HepG2 (cell line): ENCODE results near the gene CTDSP2. TPM values are rescaled to one million over a fixed set of nuclear protein-coding genes. Genes with fewer than 3 reads are reported as not detected.

Source experiments
- HES4 ChIP-seq: sonication (generic); formaldehyde crosslinking; IDR thresholded peaks from 2 replicates; pipeline ENCODE4 v1.9.0; 2021; ENCODE audit warnings: mild to moderate bottlenecking, missing genetic modification reagents, borderline replicate concordance
- IRF2 ChIP-seq: IDR thresholded peaks from 2 replicates; pipeline ENCODE4 v1.6.1; 2018; ENCODE audit warnings: missing genetic modification reagents, missing compliant biosample characterization
- MTA3 ChIP-seq: sonication (generic); formaldehyde crosslinking; IDR thresholded peaks from 2 replicates; pipeline ENCODE4 v1.4.0; 2020; ENCODE audit warnings: missing genetic modification reagents
- NFATC3 ChIP-seq: sonication (generic); formaldehyde crosslinking; IDR thresholded peaks from 2 replicates; pipeline ENCODE4 v1.5.1; 2020; ENCODE audit warnings: mild to moderate bottlenecking, missing genetic modification reagents
- PPARG ChIP-seq: conservative IDR thresholded peaks from 2 replicates; pipeline ENCODE4 v1.6.1; 2016; ENCODE audit warnings: missing biosample characterization, missing genetic modification reagents
- RBM39 ChIP-seq: fragments of 200-400 bp; formaldehyde crosslinking; IDR thresholded peaks from one replicate; pipeline ENCODE4 v1.6.1; 2018; ENCODE audit warnings: antibody characterized with exemption, mild to moderate bottlenecking, low read depth, low read length; ENCODE audit not compliant: poor library complexity, severe bottlenecking
- SRSF1 ChIP-seq: fragments of 200-400 bp; formaldehyde crosslinking; optimal IDR thresholded peaks from 2 replicates; pipeline ENCODE3; 2017; ENCODE audit warnings: mild to moderate bottlenecking, low read depth, low read length, moderate library complexity
- ZNF446 ChIP-seq: sonication (generic); formaldehyde crosslinking; IDR thresholded peaks from 2 replicates; pipeline ENCODE4 v1.5.0; 2020; ENCODE audit warnings: mild to moderate bottlenecking, missing genetic modification reagents
- ZNF616 ChIP-seq: sonication (generic); formaldehyde crosslinking; IDR thresholded peaks from 2 replicates; pipeline ENCODE4 v1.5.0; 2020; ENCODE audit warnings: low read depth, mild to moderate bottlenecking, missing genetic modification reagents
- polyA plus RNA-seq, 8 experiments: library from polyadenylated mRNA; depleted of rRNA in 3 of 8; stranded (reverse) in 7 of 8; unstranded in 1 of 8; fragments of >200 nt; fragmentation: Illumina TruSeq in 4 of 8; extraction: Trizol in 4 of 8; gene quantifications; 2 replicates each; pipeline versions ENCODE4 v1.2.1 to v1.2.3, GENCODE V29; 2011 to 2016; ENCODE audit warnings: low read depth in 4 of 8, missing spikeins in 1 of 8, mixed read lengths in 1 of 8; ENCODE audit not compliant: insufficient read depth in 1 of 8
- total RNA-seq, 5 experiments: library from RNA; depleted of rRNA; stranded (reverse); fragments of >200 nt; fragmentation: Illumina TruSeq; extraction: Trizol; gene quantifications; 2 replicates each; pipeline ENCODE4 v1.2.3, GENCODE V29; 2016; ENCODE audit warnings: low read depth in 1 of 5
- TF ChIP-seq, protein P1 (sequence below): sonication (generic); formaldehyde crosslinking; IDR thresholded peaks from 2 replicates; pipeline ENCODE4 v1.5.0; 2020; ENCODE audit warnings: mild to moderate bottlenecking, missing genetic modification reagents, borderline replicate concordance
- TF ChIP-seq, protein P2 (sequence below): sonication (generic); formaldehyde crosslinking; IDR thresholded peaks from 2 replicates; pipeline ENCODE4 v1.5.1; 2020; ENCODE audit warnings: missing genetic modification reagents, mild to moderate bottlenecking, borderline replicate concordance
- TF ChIP-seq, protein P3 (sequence below): sonication (generic); formaldehyde crosslinking; IDR thresholded peaks from one replicate; pipeline ENCODE4 v1.5.1; 2020; ENCODE audit warnings: mild to moderate bottlenecking, missing genetic modification reagents; ENCODE audit errors: not compliant biosample characterization

Gene CTDSP2
- total and polyA plus RNA-seq, 2 of the 13 experiments (the other 11 are each of a cell fraction or from before 2014, with no cell fraction given): 38.1 to 82.5 TPM

DNA sequence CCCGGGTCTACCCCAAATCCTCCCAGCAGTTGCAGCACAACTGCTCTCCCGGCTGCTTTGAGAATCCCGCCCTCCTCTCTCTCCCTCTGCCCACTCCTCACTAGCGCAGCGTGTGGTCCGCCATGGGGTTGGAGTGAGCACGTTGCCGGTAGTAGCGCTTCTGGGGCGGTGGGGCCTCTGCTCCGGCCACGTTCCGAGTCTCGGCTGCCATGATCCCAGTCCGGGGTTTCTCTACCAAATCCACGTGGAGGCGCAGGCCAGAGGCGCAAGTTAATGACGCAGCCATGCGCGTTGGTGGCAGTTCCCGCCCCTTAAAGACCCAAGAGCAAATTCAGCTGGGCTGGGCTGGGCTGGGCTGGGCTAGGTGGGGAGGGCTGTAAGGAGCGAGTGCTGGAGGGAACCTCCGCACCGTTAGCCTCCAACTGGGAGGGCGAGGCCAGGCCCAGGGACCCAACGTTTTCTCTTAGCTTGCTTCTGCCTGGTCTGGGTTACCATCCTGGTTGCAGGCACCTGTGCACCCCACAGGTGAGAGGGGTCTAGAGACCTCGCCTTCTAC, 74.6 kb downstream of the CTDSP2 start, which contains the start of gene METTL1 (continued):
- TF ChIP-seq, protein P1, sequence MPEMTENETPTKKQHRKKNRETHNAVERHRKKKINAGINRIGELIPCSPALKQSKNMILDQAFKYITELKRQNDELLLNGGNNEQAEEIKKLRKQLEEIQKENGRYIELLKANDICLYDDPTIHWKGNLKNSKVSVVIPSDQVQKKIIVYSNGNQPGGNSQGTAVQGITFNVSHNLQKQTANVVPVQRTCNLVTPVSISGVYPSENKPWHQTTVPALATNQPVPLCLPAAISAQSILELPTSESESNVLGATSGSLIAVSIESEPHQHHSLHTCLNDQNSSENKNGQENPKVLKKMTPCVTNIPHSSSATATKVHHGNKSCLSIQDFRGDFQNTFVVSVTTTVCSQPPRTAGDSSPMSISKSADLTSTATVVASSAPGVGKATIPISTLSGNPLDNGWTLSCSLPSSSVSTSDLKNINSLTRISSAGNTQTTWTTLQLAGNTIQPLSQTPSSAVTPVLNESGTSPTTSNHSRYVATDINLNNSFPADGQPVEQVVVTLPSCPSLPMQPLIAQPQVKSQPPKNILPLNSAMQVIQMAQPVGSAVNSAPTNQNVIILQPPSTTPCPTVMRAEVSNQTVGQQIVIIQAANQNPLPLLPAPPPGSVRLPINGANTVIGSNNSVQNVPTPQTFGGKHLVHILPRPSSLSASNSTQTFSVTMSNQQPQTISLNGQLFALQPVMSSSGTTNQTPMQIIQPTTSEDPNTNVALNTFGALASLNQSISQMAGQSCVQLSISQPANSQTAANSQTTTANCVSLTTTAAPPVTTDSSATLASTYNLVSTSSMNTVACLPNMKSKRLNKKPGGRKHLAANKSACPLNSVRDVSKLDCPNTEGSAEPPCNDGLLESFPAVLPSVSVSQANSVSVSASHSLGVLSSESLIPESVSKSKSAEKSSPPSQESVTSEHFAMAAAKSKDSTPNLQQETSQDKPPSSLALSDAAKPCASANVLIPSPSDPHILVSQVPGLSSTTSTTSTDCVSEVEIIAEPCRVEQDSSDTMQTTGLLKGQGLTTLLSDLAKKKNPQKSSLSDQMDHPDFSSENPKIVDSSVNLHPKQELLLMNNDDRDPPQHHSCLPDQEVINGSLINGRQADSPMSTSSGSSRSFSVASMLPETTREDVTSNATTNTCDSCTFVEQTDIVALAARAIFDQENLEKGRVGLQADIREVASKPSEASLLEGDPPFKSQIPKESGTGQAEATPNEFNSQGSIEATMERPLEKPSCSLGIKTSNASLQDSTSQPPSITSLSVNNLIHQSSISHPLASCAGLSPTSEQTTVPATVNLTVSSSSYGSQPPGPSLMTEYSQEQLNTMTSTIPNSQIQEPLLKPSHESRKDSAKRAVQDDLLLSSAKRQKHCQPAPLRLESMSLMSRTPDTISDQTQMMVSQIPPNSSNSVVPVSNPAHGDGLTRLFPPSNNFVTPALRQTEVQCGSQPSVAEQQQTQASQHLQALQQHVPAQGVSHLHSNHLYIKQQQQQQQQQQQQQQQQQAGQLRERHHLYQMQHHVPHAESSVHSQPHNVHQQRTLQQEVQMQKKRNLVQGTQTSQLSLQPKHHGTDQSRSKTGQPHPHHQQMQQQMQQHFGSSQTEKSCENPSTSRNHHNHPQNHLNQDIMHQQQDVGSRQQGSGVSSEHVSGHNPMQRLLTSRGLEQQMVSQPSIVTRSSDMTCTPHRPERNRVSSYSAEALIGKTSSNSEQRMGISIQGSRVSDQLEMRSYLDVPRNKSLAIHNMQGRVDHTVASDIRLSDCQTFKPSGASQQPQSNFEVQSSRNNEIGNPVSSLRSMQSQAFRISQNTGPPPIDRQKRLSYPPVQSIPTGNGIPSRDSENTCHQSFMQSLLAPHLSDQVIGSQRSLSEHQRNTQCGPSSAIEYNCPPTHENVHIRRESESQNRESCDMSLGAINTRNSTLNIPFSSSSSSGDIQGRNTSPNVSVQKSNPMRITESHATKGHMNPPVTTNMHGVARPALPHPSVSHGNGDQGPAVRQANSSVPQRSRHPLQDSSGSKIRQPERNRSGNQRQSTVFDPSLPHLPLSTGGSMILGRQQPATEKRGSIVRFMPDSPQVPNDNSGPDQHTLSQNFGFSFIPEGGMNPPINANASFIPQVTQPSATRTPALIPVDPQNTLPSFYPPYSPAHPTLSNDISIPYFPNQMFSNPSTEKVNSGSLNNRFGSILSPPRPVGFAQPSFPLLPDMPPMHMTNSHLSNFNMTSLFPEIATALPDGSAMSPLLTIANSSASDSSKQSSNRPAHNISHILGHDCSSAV (CRISPR knock-in tag): 0 out of 2 replicates have a peak, but pooled peaks have one; percentile 59
- TF ChIP-seq ZNF616 (CRISPR knock-in tag) (peak; percentile 86; the same call in 1 of the 2 replicates), HES4 (CRISPR knock-in tag) (peak; percentile 56; the same call in 1 of the 2 replicates), IRF2 (CRISPR knock-in tag) (peak; percentile 82; the same call in 1 of the 2 replicates), PPARG (0 out of 2 replicates have a peak, but pooled peaks have one; percentile 13), MTA3 (CRISPR knock-in tag) (no peak), SRSF1 (peak; percentile 85), NFATC3 (CRISPR knock-in tag) (no peak; the same call in 1 of the 2 replicates), ZNF446 (CRISPR knock-in tag) (peak; percentile 46), RBM39 (peak; percentile 62)
- TF ChIP-seq, protein P2, sequence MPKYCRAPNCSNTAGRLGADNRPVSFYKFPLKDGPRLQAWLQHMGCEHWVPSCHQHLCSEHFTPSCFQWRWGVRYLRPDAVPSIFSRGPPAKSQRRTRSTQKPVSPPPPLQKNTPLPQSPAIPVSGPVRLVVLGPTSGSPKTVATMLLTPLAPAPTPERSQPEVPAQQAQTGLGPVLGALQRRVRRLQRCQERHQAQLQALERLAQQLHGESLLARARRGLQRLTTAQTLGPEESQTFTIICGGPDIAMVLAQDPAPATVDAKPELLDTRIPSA (CRISPR knock-in tag): no peak
- TF ChIP-seq, protein P3, sequence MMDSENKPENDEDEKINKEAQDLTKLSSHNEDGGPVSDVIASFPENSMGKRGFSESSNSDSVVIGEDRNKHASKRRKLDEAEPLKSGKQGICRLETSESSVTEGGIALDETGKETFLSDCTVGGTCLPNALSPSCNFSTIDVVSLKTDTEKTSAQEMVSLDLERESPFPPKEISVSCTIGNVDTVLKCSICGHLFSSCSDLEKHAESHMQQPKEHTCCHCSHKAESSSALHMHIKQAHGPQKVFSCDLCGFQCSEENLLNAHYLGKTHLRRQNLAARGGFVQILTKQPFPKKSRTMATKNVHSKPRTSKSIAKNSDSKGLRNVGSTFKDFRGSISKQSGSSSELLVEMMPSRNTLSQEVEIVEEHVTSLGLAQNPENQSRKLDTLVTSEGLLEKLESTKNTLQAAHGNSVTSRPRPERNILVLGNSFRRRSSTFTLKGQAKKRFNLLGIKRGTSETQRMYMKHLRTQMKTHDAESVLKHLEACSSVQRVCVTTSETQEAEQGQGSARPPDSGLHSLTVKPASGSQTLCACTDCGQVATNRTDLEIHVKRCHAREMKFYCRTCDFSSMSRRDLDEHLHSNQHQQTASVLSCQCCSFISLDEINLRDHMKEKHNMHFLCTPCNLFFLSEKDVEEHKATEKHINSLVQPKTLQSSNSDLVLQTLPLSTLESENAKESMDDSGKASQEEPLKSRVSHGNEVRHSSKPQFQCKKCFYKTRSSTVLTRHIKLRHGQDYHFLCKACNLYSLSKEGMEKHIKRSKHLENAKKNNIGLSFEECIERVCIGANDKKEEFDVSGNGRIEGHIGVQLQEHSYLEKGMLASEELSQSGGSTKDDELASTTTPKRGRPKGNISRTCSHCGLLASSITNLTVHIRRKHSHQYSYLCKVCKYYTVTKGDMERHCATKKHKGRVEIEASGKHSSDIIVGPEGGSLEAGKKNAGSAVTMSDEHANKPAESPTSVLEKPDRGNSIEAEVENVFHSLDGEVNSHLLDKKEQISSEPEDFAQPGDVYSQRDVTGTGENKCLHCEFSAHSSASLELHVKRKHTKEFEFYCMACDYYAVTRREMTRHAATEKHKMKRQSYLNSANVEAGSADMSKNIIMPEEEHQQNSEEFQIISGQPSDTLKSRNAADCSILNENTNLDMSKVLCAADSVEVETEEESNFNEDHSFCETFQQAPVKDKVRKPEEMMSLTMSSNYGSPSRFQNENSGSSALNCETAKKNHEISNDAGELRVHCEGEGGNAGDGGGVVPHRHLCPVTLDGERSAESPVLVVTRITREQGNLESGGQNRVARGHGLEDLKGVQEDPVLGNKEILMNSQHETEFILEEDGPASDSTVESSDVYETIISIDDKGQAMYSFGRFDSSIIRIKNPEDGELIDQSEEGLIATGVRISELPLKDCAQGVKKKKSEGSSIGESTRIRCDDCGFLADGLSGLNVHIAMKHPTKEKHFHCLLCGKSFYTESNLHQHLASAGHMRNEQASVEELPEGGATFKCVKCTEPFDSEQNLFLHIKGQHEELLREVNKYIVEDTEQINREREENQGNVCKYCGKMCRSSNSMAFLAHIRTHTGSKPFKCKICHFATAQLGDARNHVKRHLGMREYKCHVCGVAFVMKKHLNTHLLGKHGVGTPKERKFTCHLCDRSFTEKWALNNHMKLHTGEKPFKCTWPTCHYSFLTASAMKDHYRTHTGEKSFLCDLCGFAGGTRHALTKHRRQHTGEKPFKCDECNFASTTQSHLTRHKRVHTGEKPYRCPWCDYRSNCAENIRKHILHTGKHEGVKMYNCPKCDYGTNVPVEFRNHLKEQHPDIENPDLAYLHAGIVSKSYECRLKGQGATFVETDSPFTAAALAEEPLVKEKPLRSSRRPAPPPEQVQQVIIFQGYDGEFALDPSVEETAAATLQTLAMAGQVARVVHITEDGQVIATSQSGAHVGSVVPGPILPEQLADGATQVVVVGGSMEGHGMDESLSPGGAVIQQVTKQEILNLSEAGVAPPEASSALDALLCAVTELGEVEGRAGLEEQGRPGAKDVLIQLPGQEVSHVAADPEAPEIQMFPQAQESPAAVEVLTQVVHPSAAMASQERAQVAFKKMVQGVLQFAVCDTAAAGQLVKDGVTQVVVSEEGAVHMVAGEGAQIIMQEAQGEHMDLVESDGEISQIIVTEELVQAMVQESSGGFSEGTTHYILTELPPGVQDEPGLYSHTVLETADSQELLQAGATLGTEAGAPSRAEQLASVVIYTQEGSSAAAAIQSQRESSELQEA (CRISPR knock-in tag): peak; percentile 79
